Measurements from ENCODE around the gene SOX12. TPM values are rescaled to one million over a fixed set of nuclear protein-coding genes. Genes with fewer than 3 reads are reported as not detected.

Gene SOX12
- 9.5 and 10.9 TPM in 2 replicates for total RNA-seq

DNA sequence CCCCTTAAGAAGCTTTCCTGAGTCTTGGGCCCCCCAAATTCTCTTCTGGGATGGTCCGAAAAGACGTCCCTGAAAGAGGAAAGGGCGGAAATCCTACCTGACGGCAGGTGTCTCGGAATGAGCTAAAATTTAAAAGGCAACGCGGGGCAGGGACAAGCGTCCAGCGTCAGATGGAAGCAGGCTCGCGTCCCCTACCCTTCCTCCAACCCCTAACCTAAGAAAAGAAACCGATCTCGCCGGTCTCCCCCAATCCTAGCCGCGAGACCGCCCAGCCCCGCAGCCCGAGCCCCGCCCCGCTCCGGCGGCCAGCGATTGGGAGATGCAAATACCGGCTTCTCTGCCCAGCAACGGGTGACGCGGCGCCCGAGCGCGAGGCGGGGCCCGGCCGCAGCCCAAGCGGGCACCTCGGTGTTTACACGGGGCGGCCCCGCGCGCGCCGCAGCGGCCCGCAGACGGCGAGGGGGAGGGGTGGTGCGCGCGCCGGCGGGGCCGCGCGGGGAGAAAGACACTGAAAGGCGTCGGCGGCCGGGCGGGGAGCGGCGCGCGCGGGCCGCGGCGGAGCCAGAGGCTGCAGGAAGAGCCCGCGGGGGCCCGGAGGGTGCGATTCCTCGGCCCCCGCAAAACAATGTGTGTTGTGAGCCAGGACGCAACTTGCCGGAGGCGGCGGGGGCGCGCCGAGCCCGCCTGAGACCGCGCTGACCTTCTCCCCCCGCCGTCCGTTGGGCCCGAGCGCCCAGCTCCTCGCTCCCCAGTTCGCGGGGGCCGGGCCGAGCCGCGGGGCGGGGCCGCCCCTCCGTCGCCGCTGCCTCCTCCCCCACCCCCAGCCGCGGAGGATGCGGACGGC lies at the start of gene SOX12:
Gene SOX12, plus strand, starts transcription at position 508 of the 844 bp plus-strand sequence. CDS start 373 bp downstream, outside the sequence.

DNA sequence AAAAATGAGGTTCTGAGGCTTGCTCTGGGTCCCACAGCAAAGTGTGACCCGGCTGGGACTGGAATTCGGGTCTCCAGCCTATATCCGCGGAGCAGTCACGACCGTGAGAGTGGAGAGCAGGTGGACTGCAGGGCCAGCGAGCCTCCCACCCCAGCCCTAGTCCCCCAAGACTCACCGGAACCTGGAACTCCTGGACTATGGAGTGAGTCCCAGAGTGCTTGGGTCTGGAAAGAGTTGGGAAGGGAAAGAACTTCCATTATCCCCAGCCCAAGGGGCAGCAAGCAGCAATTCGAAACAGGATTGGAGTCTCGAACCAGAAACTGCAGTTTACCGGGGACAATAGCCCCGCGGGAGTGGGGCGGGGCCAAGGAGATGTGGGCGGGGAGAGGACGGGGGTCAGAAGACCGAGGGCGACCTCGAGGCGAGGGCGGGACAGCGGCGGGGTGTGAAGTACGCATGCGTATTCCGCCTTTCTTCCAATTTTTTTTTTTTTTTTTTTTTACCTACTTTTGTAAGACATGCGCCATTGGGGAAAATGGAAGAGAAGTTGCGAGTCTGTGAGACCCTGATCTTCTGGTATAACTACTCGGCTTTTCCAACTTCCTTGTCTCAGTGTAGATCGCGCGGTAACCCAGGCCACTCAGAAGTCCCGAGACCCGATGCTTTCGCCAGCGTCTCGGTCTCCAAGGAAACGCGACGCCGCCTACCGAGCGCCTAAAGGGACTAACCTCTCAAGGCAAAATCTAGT lies 35.1 kb upstream of the SOX12 start, which contains the start of gene C20orf96:
Gene C20orf96, minus strand, starts transcription at position 667 of the 748 bp plus-strand sequence. Its CDS starts 140 bp downstream, at position 527.

DNA sequence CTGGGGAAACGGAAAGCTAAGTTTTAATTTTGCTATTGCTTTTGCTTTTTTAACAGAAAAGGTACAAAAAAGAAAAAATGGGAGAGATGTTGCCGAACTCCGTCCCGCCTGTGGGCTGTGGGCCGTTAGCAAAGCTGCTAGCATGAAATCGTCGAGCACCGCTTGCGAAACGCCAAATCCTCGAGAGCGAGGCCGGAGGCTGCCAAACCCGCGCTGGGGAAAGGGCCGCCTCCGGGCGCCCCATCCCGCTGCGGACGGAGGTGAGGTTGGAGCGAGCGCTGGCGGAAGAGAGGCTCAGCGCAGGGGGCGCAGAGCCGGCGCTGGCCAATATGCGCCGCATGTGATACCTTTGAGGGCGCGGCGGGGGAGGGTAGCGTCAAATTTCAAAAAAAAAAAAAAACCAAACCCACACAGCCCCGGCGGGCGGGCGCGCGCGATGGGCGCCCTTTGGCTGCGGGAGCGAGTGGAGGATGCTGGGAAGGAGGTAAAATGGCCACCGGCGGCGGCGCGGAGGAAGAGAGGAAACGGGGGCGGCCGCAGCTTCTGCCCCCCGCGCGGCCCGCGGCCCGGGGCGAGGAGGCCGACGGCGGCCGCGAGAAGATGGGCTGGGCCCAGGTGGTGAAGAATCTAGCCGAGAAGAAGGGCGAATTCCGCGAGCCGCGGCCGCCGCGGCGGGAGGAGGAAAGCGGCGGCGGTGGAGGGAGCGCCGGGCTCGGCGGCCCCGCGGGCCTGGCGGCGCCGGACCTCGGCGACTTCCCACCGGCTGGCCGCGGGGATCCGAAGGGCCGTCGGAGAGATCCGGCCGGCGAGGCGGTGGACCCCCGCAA lies 28.0 kb upstream of the SOX12 start, which contains the start of gene ZCCHC3:
Gene ZCCHC3, plus strand, starts transcription at position 473 of the 827 bp plus-strand sequence. Its CDS starts 17 bp downstream, at position 490.

DNA sequence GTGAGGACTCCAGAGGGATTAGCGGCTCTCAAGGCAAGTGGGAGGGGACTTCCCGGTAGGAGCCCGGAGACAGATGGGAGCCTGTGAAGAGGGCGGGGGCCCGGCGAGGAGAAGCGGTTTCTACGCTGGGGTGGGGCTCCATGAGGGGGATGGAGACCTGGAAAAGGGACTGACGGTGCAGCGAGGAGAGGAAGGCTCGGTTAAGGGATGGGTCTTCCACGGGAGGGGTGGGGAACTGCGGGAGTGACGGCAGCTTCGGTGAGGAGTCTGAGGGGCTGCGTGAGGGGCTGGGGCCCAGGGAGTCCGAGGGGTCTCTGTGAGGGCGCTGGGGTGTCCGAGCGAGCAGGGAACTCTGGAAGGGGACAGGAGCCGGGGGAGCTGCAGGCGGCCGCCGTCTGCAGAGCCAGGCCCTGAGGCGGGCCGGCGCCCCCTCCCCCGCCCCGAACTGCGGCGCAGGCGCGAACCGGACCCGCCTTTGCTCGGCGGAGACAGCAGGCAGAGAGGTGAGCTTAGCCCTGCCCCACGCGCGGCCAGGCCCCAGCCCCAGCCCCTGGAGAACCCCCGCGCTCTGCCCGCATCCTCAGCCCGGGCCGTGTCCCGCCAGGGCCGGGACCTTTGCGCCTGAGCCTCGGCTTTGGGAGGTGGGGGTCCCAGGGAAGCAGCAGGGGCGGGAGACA lies 21.4 kb downstream of the SOX12 start, which contains the start of gene NRSN2:
Gene NRSN2, plus strand, starts transcription at position 472 of the 677 bp plus-strand sequence. CDS start 2,533 bp downstream, outside the sequence.

Other genes starting within 250 kb of the SOX12 start
- not detected in 2 replicates for gene DEFB125, start 237.9 kb upstream of the SOX12 start, total RNA-seq
- not detected in 2 replicates for gene DEFB126, start 183.0 kb upstream of the SOX12 start, total RNA-seq
- gene DEFB127, start 168.1 kb upstream of the SOX12 start, total RNA-seq = not detected in 2 replicates
- gene DEFB128, start 135.8 kb upstream of the SOX12 start, total RNA-seq = not detected in 2 replicates
- not detected in 2 replicates for gene DEFB129, start 98.3 kb upstream of the SOX12 start, total RNA-seq
- gene DEFB132, start 67.8 kb upstream of the SOX12 start, total RNA-seq = not detected in 2 replicates
- gene C20orf96, start 34.8 kb upstream of the SOX12 start, total RNA-seq = 3.0 and 7.9 TPM in 2 replicates
- gene ZCCHC3, start 28.0 kb upstream of the SOX12 start, total RNA-seq = 10.3 and 13.2 TPM in 2 replicates
- gene NRSN2, start 21.6 kb downstream of the SOX12 start, total RNA-seq = 62.2 and 67.9 TPM in 2 replicates
- 36.7 and 91.3 TPM in 2 replicates for gene TRIB3, start 55.2 kb downstream of the SOX12 start, total RNA-seq
- gene RBCK1, start 82.7 kb downstream of the SOX12 start, total RNA-seq = 91.0 and 119 TPM in 2 replicates
- 36.1 and 45.7 TPM in 2 replicates for gene TBC1D20, start 137.0 kb downstream of the SOX12 start, total RNA-seq
- 111 and 156 TPM in 2 replicates for gene CSNK2A1, start 218.2 kb downstream of the SOX12 start, total RNA-seq